T47D (cell line): ENCODE results near the gene MSL3.

Experiments used
- DNase-seq, 2 experiments: peaks; one replicate each; pipeline versions ENCODE4 v3.0.0 to v3.0.0-alpha.2; 2011 to 2012; ENCODE audit warnings: low read depth in 1 of 2, low spot score in 1 of 2
- JUND ChIP-seq: IDR thresholded peaks from 2 replicates; pipeline ENCODE4 v1.6.1; 2012; ENCODE audit warnings: low read depth
- in situ Hi-C: cut with HindIII; loops from 2 replicates; pipeline ENCODE4 v1.10.0; 2016; ENCODE audit warnings: low sequenced_read_pairs, low pct_unique_long_range_greater_than_20kb

Gene MSL3

GRCh38 chrX:11751261-11751660 is 6.8 kb upstream of the MSL3 start:
- in situ Hi-C loops, result no loop called here
- DNase-seq, result no peak
- no peak for TF ChIP-seq JUND

- DNase-seq, result no peak
- no peak for TF ChIP-seq JUND
- in situ Hi-C loops, result no loop called here
Observed at GRCh38 chrX:11753668-11754067, 4.4 kb upstream of the MSL3 start.

GRCh38 chrX:11754958-11755645 is 2.9 kb upstream of the MSL3 start:
- in situ Hi-C loops, result no loop called here
- TF ChIP-seq JUND, result no peak
- DNase-seq, result no peak

GRCh38 chrX:11755724-11756123 is 2.3 kb upstream of the MSL3 start:
- in situ Hi-C loops, result no loop called here

GRCh38 chrX:11756354-11757318 is 1.4 kb upstream of the MSL3 start:
- no peak for DNase-seq
- in situ Hi-C loops, result no loop called here
- TF ChIP-seq JUND, result no peak

More at GRCh38 chrX:11755724-11756123, 2.3 kb upstream of the MSL3 start:
- no peak for DNase-seq
- no peak for TF ChIP-seq JUND

- DNase-seq, result no peak
- no peak for TF ChIP-seq JUND
- in situ Hi-C loops, result no loop called here
Observed at GRCh38 chrX:11757397-11757718, 679 bp upstream of the MSL3 start.

- peak; percentile 47 to 86 for DNase-seq
- TF ChIP-seq JUND, result no peak
- in situ Hi-C loops, result no loop called here
Observed at GRCh38 chrX:11758400-11759171, 549 bp downstream of the MSL3 start.

GRCh38 chrX:11759172-11759460 is 1.1 kb downstream of the MSL3 start:
- in situ Hi-C loops, result no loop called here
- no peak for TF ChIP-seq JUND
- DNase-seq, result no peak

GRCh38 chrX:11759461-11760311 is 1.6 kb downstream of the MSL3 start:
- in situ Hi-C loops, result no loop called here
- DNase-seq, result peak; percentile 76 to 96
- TF ChIP-seq JUND, result no peak

GRCh38 chrX:11760958-11761357 is 2.9 kb downstream of the MSL3 start:
- no peak for DNase-seq
- in situ Hi-C loops, result no loop called here
- TF ChIP-seq JUND, result no peak

- no peak for DNase-seq
- no peak for TF ChIP-seq JUND
- in situ Hi-C loops, result no loop called here
Observed at GRCh38 chrX:11764602-11765067, 6.6 kb downstream of the MSL3 start.

- no peak for DNase-seq
- in situ Hi-C loops, result no loop called here
Observed at GRCh38 chrX:11765449-11765848, 7.4 kb downstream of the MSL3 start.

More at GRCh38 chrX:11765449-11765848, 7.4 kb downstream of the MSL3 start:
- TF ChIP-seq JUND, result no peak
